GM12878 (cell line): ENCODE results near the gene ICAM2. TPM values are rescaled to one million over a fixed set of nuclear protein-coding genes. Genes with fewer than 3 reads are reported as not detected.

Experiments
- ATAC-seq: fragments of 200-7000 bp; cut with Tn5 transposase; 3 replicates; pipeline ENCODE4 v1.9.1; 2020; ENCODE audit warnings: mild to moderate bottlenecking, moderate library complexity
- BruUV-seq: library from RNA; stranded (reverse); fragments of 400-500 nt; replicated peaks from 2 replicates; lab custom pipeline; 2021; lab: Mats Ljungman, UMichigan
- CTCF ChIA-PET: fragments of 300-600 bp; sonication (Branson Sonifier 250); formaldehyde crosslinking; extraction: SDS; loops from one replicate; lab custom pipeline; 2021; ENCODE audit warnings: inconsistent platforms; lab: Yijun Ruan, JAX
- POLR2A ChIA-PET: fragments of 350-600 bp; formaldehyde crosslinking; extraction: SDS; loops from one replicate; lab custom pipeline; 2021; ENCODE audit warnings: inconsistent platforms; lab: Charles Lee
- RAD21 ChIA-PET: fragments of 300-600 bp; sonication (Branson Sonifier 250); formaldehyde crosslinking; loops from one replicate; lab custom pipeline; 2023; ENCODE audit warnings: antibody characterized with exemption; ENCODE audit not compliant: unreplicated experiment; lab: Charles Lee
- SMC1A ChIA-PET: fragments of 300-600 bp; sonication (Branson Sonifier 250); formaldehyde crosslinking; loops from one replicate; lab custom pipeline; 2023; ENCODE audit not compliant: unreplicated experiment, uncharacterized antibody; lab: Charles Lee
- DNase-seq: peaks from one replicate; pipeline ENCODE4 v3.0.0-alpha.2; 2011; ENCODE audit warnings: low read depth, low spot score
- FAIRE-seq: peaks from 3 replicates; lab custom pipeline; 2011; peaks lifted over from hg19 to GRCh38; lab: Jason Lieb, UNC
- H2AFZ ChIP-seq: 2 replicates; pipeline ENCODE4 v1.6.0; 2011; ENCODE audit warnings: low read depth, low read length, control low read depth; ENCODE audit not compliant: control insufficient read depth
- H3K27ac ChIP-seq: 2 replicates; pipeline ENCODE4 v1.5.1; 2011; ENCODE audit warnings: control low read depth; ENCODE audit not compliant: control insufficient read depth, insufficient read depth
- H3K27me3 ChIP-seq, 2 experiments: replicated peaks in 1 of 2; 2 replicates each; pipeline versions ENCODE4 v1.6.0 to v1.6.1; 2011; ENCODE audit warnings: low read length in 1 of 2; ENCODE audit not compliant: control insufficient read depth in 2 of 2, insufficient read depth in 2 of 2
- H3K36me3 ChIP-seq, 2 experiments: 2 replicates each; pipeline ENCODE4 v1.5.1; 2011; ENCODE audit warnings: low read length in 1 of 2; ENCODE audit not compliant: control insufficient read depth in 2 of 2, insufficient read depth in 2 of 2
- H3K4me1 ChIP-seq: 2 replicates; pipeline ENCODE4 v1.6.1; 2011; ENCODE audit warnings: mild to moderate bottlenecking, low read length, moderate library complexity, mixed read lengths; ENCODE audit not compliant: control insufficient read depth, insufficient read depth
- H3K4me2 ChIP-seq: 2 replicates; pipeline ENCODE4 v1.6.0; 2011; ENCODE audit warnings: control low read depth; ENCODE audit not compliant: control insufficient read depth, insufficient read depth
- H3K4me3 ChIP-seq: fragments of 200-600 bp; sonication (generic); 2 replicates; pipeline ENCODE4 v1.5.1; 2016
- H3K79me2 ChIP-seq: 2 replicates; pipeline ENCODE4 v1.6.0; 2011; ENCODE audit warnings: low read length; ENCODE audit not compliant: control insufficient read depth, insufficient read depth
- H3K9ac ChIP-seq: 2 replicates; pipeline ENCODE4 v1.8.0; 2011; ENCODE audit warnings: low read length, control low read depth, mixed read lengths; ENCODE audit not compliant: control insufficient read depth, insufficient read depth
- H3K9me3 ChIP-seq: replicated peaks from 3 replicates; pipeline ENCODE4 v1.5.1; 2011; ENCODE audit warnings: mild to moderate bottlenecking, low read length; ENCODE audit not compliant: control insufficient read depth, insufficient read depth
- H4K20me1 ChIP-seq: 2 replicates; pipeline ENCODE4 v1.6.0; 2011; ENCODE audit not compliant: control insufficient read depth, insufficient read depth
- CBX3 ChIP-seq: fragments of 200-600 bp; sonication (generic); IDR thresholded peaks from 2 replicates; pipeline ENCODE4 v1.6.1; 2016; ENCODE audit warnings: low read depth, borderline replicate concordance
- EED ChIP-seq: sonication (generic); IDR thresholded peaks from 2 replicates; pipeline ENCODE4 v1.6.1; 2016; ENCODE audit warnings: antibody characterized with exemption, low read depth
- ETV6 ChIP-seq, 2 experiments: fragments of 450-650 bp in 1 of 2; IDR thresholded peaks in 1 of 2; conservative IDR thresholded peaks in 1 of 2; 2 replicates each; pipeline ENCODE4 v1.6.1; 2014; ENCODE audit warnings: antibody characterized with exemption in 1 of 2, borderline replicate concordance in 1 of 2, low read depth in 1 of 2, mild to moderate bottlenecking in 1 of 2, moderate library complexity in 1 of 2
- HCFC1 ChIP-seq: fragments of 150-350 bp; IDR thresholded peaks from 2 replicates; pipeline ENCODE4 v1.6.1; 2014; ENCODE audit warnings: low read length
- IKZF2 ChIP-seq, 2 experiments: fragments of 450-650 bp; IDR thresholded peaks; 2 replicates each; pipeline ENCODE4 v1.6.1; 2017; ENCODE audit warnings: mild to moderate bottlenecking in 2 of 2, moderate library complexity in 2 of 2
- JUNB ChIP-seq: IDR thresholded peaks from 2 replicates; pipeline ENCODE4 v1.6.1; 2016; ENCODE audit warnings: antibody characterized with exemption, mild to moderate bottlenecking
- MXI1 ChIP-seq: fragments of 150-350 bp; IDR thresholded peaks from 2 replicates; pipeline ENCODE4 v1.6.1; 2011; ENCODE audit warnings: low read depth, mild to moderate bottlenecking, inconsistent platforms, low read length, improper control_type of control experiment
- PBX3 ChIP-seq: IDR thresholded peaks from 2 replicates; pipeline ENCODE4 v1.6.1; 2011; ENCODE audit warnings: mild to moderate bottlenecking, low read depth, low read length, moderate library complexity; ENCODE audit not compliant: insufficient replicate concordance
- PRDM15 ChIP-seq: fragments of 450-650 bp; formaldehyde crosslinking; IDR thresholded peaks from 2 replicates; pipeline ENCODE4 v1.4.0; 2020; ENCODE audit warnings: mild to moderate bottlenecking, moderate library complexity
- REST ChIP-seq: IDR thresholded peaks from 2 replicates; pipeline ENCODE4 v1.6.1; 2012; ENCODE audit warnings: mild to moderate bottlenecking, low read depth, low read length
- SPI1 ChIP-seq: IDR thresholded peaks from 2 replicates; pipeline ENCODE4 v1.6.1; 2011; ENCODE audit warnings: low read depth, mild to moderate bottlenecking, low read length, moderate library complexity, borderline replicate concordance; ENCODE audit not compliant: insufficient read depth
- TAF1 ChIP-seq: IDR thresholded peaks from 2 replicates; pipeline ENCODE4 v1.6.1; 2011; ENCODE audit warnings: mild to moderate bottlenecking, low read depth, low read length, borderline replicate concordance
- ZBED1 ChIP-seq: IDR thresholded peaks from 2 replicates; pipeline ENCODE4 v1.6.1; 2016; ENCODE audit warnings: borderline replicate concordance
- ZSCAN29 ChIP-seq: fragments of 450-650 bp; IDR thresholded peaks from 2 replicates; pipeline ENCODE4 v1.6.1; 2017; ENCODE audit warnings: mild to moderate bottlenecking, moderate library complexity
- WGBS: methylation state at CpG from one replicate; pipeline ENCODE4 v1.1.6; 2016; ENCODE audit warnings: low lambda C conversion rate; ENCODE audit not compliant: insufficient replicate concordance, insufficient coverage; ENCODE audit errors: missing lambda C conversion rate; 5-methylcytosine and 5-hydroxymethylcytosine counted together
- in situ Hi-C: fragments of 300-500 bp; cut with MboI; formaldehyde crosslinking; loops from 9 replicates; pipeline ENCODE4 v1.14.3; 2018; ENCODE audit warnings: mixed read lengths
- intact Hi-C: fragments of 100-400 bp; cut with micrococcal nuclease; formaldehyde crosslinking; loops from one replicate; pipeline ENCODE4 v1.14.2; 2022; ENCODE audit not compliant: unreplicated experiment
- polyA plus RNA-seq, 11 experiments: library from polyadenylated mRNA; depleted of rRNA in 4 of 11; unstranded in 6 of 11; stranded (reverse) in 5 of 11; fragments of >200 nt; fragmentation: Nextera tagmentation in 4 of 11; fragmentation: Illumina TruSeq in 1 of 11; extraction: Ambion mirVana in 4 of 11; extraction: Trizol in 1 of 11; gene quantifications; 1 replicate in 1 of 11; 2 replicates in 10 of 11; pipeline versions ENCODE4 v1.2.1 to v1.2.3, GENCODE V29; 2011 to 2016; ENCODE audit warnings: inconsistent platforms in 2 of 11, missing spikeins in 2 of 11, low read depth in 1 of 11
- total RNA-seq, 4 experiments: library from RNA; depleted of rRNA in 3 of 4; stranded (reverse); fragments of >200 nt in 3 of 4; fragmentation: Illumina TruSeq in 1 of 4; extraction: Trizol in 1 of 4; gene quantifications; 2 replicates each; pipeline versions ENCODE4 v1.2.1 to v1.2.3, GENCODE V29; 2013 to 2021

Gene ICAM2
- total and polyA plus RNA-seq, 10 of the 15 experiments (the other 5 are each of a cell fraction or from before 2014, with no cell fraction given), result 23.6 to 108 (median 58.1) TPM

GRCh38 chr17:63954402-63955063 is 65.9 kb downstream of the ICAM2 start:
- SMC1A ChIA-PET, result interaction anchor here (1.0 to 9.9 kb wide), 8 partner anchors 8 to 72 kb away, joined by 3 to 155 read pairs (median 6); partner anchors contain the start of genes CD79B and GH1
- no peaks in the 10 kb centered on the region for H3K27me3 ChIP-seq
- no peaks in the 10 kb centered on the region for H3K36me3 ChIP-seq
- peaks cover 14% of the 10 kb centered on the region for H3K4me1 ChIP-seq
- CTCF ChIA-PET, result interaction anchor here (0.6 to 11.0 kb wide), 14 partner anchors 8 to 179 kb away, joined by 3 to 315 read pairs (median 11); partner anchors contain the start of genes CD79B, CSHL1, GH1 and ICAM2
- H2AFZ ChIP-seq, result peak overlapping the region; percentile 9
- ATAC-seq (peak; percentile 86), FAIRE-seq (peak; percentile 52), DNase-seq (no peak)
- H3K9me3 ChIP-seq, result no peaks in the 10 kb centered on the region
- RAD21 ChIA-PET, result interaction anchor here (0.7 to 7.8 kb wide), 12 partner anchors 9 to 179 kb away, joined by 3 to 97 read pairs (median 4); partner anchors contain the start of genes GH1 and ICAM2
- in situ Hi-C loops (no loop called here), intact Hi-C loops (loop anchor here (5.0 kb wide), 1 partner anchor 63 kb away; no protein-coding TSS in a partner anchor)
- H3K4me3 ChIP-seq, result no peak overlapping the region
- no TSS peak for BruUV-seq
- no peak overlapping the region for H3K9ac ChIP-seq
- no peak overlapping the region for H3K27ac ChIP-seq
- H3K4me2 ChIP-seq, result no peak overlapping the region
- 21% methylated on average over 11 of the region's 11 CpGs for WGBS
- no peaks in the 10 kb centered on the region for H4K20me1 ChIP-seq
- no peaks in the 10 kb centered on the region for H3K79me2 ChIP-seq
- POLR2A ChIA-PET, result interaction anchor here (0.6 to 1.3 kb wide), 7 partner anchors 12 to 177 kb away, joined by 3 to 5 read pairs (median 3); partner anchors contain the start of gene ICAM2
- no peak for TF ChIP-seq ZBED1
- no peak for TF ChIP-seq ZSCAN29
- TF ChIP-seq CBX3, result no peak
- no peak for TF ChIP-seq PBX3
- TF ChIP-seq REST, result no peak
- no peak for TF ChIP-seq HCFC1
- peak; percentile 86 for TF ChIP-seq SPI1
- no peak for TF ChIP-seq TAF1
- TF ChIP-seq IKZF2 (IDR thresholded peaks at IDR 0.05), result peak in 1 of 2 experiments; percentile 40; a peak in 2 of 4 replicates
- no peak; the same call in 1 of the 2 replicates for TF ChIP-seq MXI1
- 0 out of 2 replicates have a peak, but pooled peaks have one; percentile 27 for TF ChIP-seq EED
- no peak for TF ChIP-seq PRDM15 (CRISPR knock-in tag)
- no peak for TF ChIP-seq ETV6 (conservative IDR thresholded peaks at IDR 0.05 in 1 of 2, IDR thresholded peaks at IDR 0.05 in 1 of 2; ENCODE audit: borderline replicate concordance in 1 of 2, low read depth in 1 of 2)
- TF ChIP-seq JUNB, result no peak
